ENCODE results near the gene RAVER1.
"Not testable (repeated sequence)": the region's sequence is repeated elsewhere in the genome, so short reads cannot be mapped to it uniquely, and the experiment has no call there.

RAVER1 gene, protein sequence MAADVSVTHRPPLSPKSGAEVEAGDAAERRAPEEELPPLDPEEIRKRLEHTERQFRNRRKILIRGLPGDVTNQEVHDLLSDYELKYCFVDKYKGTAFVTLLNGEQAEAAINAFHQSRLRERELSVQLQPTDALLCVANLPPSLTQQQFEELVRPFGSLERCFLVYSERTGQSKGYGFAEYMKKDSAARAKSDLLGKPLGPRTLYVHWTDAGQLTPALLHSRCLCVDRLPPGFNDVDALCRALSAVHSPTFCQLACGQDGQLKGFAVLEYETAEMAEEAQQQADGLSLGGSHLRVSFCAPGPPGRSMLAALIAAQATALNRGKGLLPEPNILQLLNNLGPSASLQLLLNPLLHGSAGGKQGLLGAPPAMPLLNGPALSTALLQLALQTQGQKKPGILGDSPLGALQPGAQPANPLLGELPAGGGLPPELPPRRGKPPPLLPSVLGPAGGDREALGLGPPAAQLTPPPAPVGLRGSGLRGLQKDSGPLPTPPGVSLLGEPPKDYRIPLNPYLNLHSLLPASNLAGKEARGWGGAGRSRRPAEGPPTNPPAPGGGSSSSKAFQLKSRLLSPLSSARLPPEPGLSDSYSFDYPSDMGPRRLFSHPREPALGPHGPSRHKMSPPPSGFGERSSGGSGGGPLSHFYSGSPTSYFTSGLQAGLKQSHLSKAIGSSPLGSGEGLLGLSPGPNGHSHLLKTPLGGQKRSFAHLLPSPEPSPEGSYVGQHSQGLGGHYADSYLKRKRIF
- 33.9 to 51.1 (median 43.0) reads per million in 3 donors for total RNA-seq

DNA sequence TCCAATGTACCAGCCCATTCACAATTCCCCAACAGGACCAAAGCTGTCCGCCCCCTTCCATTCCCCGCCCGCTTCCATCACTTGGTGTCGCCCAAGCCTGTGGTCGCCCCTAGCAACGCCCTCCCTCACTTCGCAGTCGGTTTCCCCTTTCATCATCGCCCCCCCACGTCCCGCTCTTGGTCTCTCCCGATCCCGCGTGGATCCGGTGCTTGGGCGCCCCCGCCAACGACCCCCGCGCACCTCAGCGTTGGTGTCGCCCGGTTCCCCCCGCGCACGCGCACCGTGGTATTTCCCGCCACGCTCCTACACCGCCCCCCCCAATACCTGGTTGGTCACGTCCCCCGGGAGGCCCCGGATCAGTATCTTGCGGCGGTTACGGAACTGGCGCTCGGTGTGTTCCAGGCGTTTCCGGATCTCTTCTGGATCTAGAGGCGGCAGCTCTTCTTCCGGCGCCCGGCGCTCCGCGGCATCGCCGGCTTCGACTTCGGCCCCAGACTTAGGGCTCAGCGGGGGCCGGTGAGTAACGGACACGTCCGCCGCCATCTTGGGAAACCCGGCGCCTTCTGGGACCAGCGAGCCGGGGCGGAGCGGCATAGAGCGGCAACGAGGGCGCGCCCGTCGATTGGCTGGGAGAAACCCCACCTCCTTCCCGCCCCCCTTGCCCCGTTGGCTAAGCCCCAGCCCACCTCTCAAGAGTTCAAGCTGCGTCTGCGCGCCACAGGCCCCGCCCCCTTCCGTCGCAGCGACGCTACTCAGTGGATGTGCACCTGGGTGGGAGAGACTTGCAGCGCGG, at the start of gene RAVER1:
TSS of gene RAVER1 (minus strand) at position 565 of the 793 bp plus-strand sequence. CDS start at position 543, 22 bp downstream.
- peaks cover 21% of the 10 kb centered on the region for H3K4me1 ChIP-seq (ENCODE audit: control insufficient read depth, insufficient read depth, low read length, poor library complexity, severe bottlenecking)
- H3K27me3 ChIP-seq (replicated peaks; ENCODE audit: control insufficient read depth, insufficient read depth, low read length, poor library complexity, severe bottlenecking), result no peaks in the 10 kb centered on the region
- H3K9me3 ChIP-seq (ENCODE audit: control insufficient read depth, low read length), result no peaks in the 10 kb centered on the region
- DNase-seq, result peak; percentile 95 to 96 (median 96)
- peaks cover 46% of the 10 kb centered on the region for H3K36me3 ChIP-seq (ENCODE audit: control insufficient read depth, insufficient read depth, low read length)
- peak within 1 kb of the TSS; percentile 92 for H3K27ac ChIP-seq (ENCODE audit: insufficient read depth, low read length, poor library complexity, severe bottlenecking)
- peak within 1 kb of the TSS; percentile 87 for H3K4me3 ChIP-seq (ENCODE audit: insufficient read depth, low read depth, low read length, poor library complexity, severe bottlenecking)

DNA sequence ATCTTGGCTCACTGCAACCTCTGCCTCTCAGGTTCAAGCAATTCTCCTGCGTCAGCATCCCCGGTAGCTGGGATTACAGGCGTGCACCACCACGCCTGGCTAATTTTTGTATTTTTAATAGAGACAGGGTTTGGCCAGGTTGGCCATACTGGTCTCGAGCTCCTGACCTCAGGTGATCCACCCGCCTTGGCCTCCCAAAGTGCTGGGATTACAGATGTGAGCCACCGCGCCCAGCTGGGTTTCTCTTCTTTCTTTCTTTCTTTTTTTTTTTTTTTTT, 49.8 kb upstream of the RAVER1 start:
- H3K36me3 ChIP-seq (ENCODE audit: control insufficient read depth, insufficient read depth, low read length); DNase-seq; H3K27me3 ChIP-seq (replicated peaks; ENCODE audit: control insufficient read depth, insufficient read depth, low read length, poor library complexity, severe bottlenecking); H3K9me3 ChIP-seq (ENCODE audit: control insufficient read depth, low read length); H3K27ac ChIP-seq (ENCODE audit: insufficient read depth, low read length, poor library complexity, severe bottlenecking); H3K4me3 ChIP-seq (ENCODE audit: insufficient read depth, low read depth, low read length, poor library complexity, severe bottlenecking): not testable (repeated sequence)
- peaks cover 12% of the 10 kb centered on the region for H3K4me1 ChIP-seq (ENCODE audit: control insufficient read depth, insufficient read depth, low read length, poor library complexity, severe bottlenecking)

DNA sequence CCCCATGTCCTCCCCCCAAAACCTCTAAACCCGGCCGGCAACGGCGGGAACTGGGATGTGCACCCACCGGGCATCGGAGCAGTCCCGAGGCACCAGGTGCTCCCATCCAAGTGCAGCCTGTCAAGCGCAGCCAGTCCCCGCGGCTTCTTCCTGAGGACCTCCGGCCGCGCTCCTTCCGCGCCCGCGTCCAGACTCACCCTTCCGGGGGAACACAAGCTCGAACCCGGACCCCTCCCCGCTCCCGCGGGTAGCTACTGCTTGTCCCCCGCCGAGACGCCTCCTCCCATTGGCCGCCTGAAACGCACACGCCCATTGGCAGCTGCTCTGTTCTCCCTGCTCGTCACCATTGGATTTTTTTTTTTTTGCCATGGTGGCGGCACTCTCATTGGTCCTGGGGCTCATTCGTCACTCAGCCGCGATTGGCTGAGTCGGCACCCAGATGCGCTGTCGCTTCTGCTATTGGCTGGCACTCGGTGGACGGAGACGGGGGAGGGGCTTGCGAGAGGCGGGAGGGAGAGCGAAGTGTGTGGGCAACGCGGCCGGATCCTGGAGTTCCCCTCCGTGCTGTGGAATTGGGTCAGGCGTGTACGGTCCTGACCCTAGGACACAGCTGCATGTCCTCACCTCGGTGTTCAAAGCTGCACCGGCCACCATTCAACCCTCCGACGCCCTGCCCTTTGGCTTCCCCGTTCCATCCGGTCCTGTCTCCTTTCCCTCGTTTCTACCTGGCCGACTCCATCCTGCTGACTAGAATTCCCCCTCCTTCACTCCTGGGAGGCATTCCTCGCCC, 47.2 kb upstream of the RAVER1 start, which contains the start of gene TYK2:
TSS of gene TYK2 (minus strand) at position 260 of the 790 bp plus-strand sequence. CDS start 2,166 bp downstream, outside the sequence.
- Histone ChIP-seq H3K36me3 (ENCODE audit: control insufficient read depth, insufficient read depth, low read length) (peaks cover 4% of the 10 kb centered on the region), H3K4me1 (ENCODE audit: control insufficient read depth, insufficient read depth, low read length, poor library complexity, severe bottlenecking) (peaks cover 12% of the 10 kb centered on the region), H3K9me3 (ENCODE audit: control insufficient read depth, low read length) (no peaks in the 10 kb centered on the region), H3K27ac (ENCODE audit: insufficient read depth, low read length, poor library complexity, severe bottlenecking) (peak within 1 kb of the TSS; percentile 79), H3K27me3 (replicated peaks; ENCODE audit: control insufficient read depth, insufficient read depth, low read length, poor library complexity, severe bottlenecking) (no peaks in the 10 kb centered on the region), H3K4me3 (ENCODE audit: insufficient read depth, low read depth, low read length, poor library complexity, severe bottlenecking) (peak within 1 kb of the TSS; percentile 90)
- peak; percentile 94 to 96 (median 94) for DNase-seq

DNA sequence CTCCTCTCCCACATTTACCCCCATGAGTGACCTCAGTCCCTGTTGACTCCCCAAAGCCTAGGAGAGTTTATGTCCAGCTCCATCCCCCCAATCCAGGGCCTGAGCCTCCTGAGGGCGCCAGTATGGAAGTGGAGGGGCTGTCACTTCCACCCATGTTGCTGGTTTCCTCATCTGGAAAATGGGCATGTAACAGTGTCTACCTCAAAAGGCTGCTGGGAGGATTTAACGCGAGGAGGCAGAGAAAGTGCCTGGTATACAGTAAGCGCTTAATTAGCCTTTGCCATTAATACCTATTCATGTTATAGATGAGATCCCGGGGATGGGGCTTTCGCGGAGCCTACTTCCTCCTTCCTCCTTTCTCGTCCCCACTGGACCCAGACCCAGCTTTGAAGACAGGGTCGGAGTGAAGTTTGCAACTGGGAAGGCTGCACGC, 46.6 kb upstream of the RAVER1 start:
- H3K27me3 ChIP-seq (replicated peaks; ENCODE audit: control insufficient read depth, insufficient read depth, low read length, poor library complexity, severe bottlenecking), result no peaks in the 10 kb centered on the region
- no peak for DNase-seq
- peaks cover 12% of the 10 kb centered on the region for H3K4me1 ChIP-seq (ENCODE audit: control insufficient read depth, insufficient read depth, low read length, poor library complexity, severe bottlenecking)
- H3K27ac ChIP-seq (ENCODE audit: insufficient read depth, low read length, poor library complexity, severe bottlenecking), result peak overlapping the region; percentile 79
- peak overlapping the region; percentile 90 for H3K4me3 ChIP-seq (ENCODE audit: insufficient read depth, low read depth, low read length, poor library complexity, severe bottlenecking)
- H3K36me3 ChIP-seq (ENCODE audit: control insufficient read depth, insufficient read depth, low read length), result peaks cover 7% of the 10 kb centered on the region
- no peaks in the 10 kb centered on the region for H3K9me3 ChIP-seq (ENCODE audit: control insufficient read depth, low read length)

DNA sequence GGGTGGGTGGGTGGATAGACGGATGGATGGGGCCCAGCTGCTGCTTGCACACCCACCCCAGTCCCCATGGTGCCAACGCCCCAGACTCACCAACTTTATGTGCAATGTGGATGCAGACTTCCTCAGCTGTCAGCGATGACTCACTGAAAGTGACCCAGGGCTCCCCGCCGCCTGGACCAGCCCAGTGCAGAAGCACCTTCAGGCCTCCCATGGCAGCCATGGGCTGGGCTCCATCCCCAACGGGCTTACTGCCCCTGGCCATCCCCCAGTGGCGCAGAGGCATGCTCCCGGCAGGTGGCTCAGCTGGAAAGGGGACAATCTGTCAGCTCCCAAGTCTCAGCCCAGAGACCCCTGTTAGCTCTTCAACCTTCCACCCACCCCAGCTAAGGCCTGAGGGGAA, 44.8 kb upstream of the RAVER1 start:
- Histone ChIP-seq H3K4me1 (ENCODE audit: control insufficient read depth, insufficient read depth, low read length, poor library complexity, severe bottlenecking) (peaks cover 12% of the 10 kb centered on the region), H3K27me3 (replicated peaks; ENCODE audit: control insufficient read depth, insufficient read depth, low read length, poor library complexity, severe bottlenecking) (no peaks in the 10 kb centered on the region), H3K27ac (ENCODE audit: insufficient read depth, low read length, poor library complexity, severe bottlenecking) (no peak overlapping the region), H3K36me3 (ENCODE audit: control insufficient read depth, insufficient read depth, low read length) (peaks cover 12% of the 10 kb centered on the region), H3K9me3 (ENCODE audit: control insufficient read depth, low read length) (no peaks in the 10 kb centered on the region), H3K4me3 (ENCODE audit: insufficient read depth, low read depth, low read length, poor library complexity, severe bottlenecking) (no peak overlapping the region)
- DNase-seq, result no peak

DNA sequence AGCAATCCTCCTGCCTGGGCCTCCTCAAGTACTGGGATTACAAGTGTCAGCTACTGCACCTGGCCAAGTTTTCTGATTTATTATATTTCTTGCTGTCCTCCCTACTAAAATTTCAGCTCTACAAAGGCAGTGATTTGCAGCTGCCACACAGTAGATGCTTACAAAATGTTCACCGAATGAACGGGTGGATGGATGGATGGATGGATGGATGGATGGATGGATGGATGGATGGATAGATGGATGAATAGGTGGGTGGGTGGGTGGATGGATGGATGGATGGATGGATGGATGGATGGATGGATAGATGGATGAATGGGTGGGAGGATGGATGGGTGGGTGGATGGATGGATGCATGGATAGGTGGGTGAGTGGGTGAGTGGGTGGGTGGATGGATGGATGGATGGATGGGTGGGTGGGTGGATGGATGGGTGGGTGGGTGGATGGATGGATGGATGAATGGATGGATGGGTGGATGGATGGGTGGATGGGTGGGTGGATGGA, 43.9 kb upstream of the RAVER1 start:
- H3K4me3 ChIP-seq (ENCODE audit: insufficient read depth, low read depth, low read length, poor library complexity, severe bottlenecking); H3K9me3 ChIP-seq (ENCODE audit: control insufficient read depth, low read length); H3K27me3 ChIP-seq (replicated peaks; ENCODE audit: control insufficient read depth, insufficient read depth, low read length, poor library complexity, severe bottlenecking); H3K27ac ChIP-seq (ENCODE audit: insufficient read depth, low read length, poor library complexity, severe bottlenecking); DNase-seq: not testable (repeated sequence)
- Histone ChIP-seq H3K36me3 (ENCODE audit: control insufficient read depth, insufficient read depth, low read length) (peaks cover 12% of the 10 kb centered on the region), H3K4me1 (ENCODE audit: control insufficient read depth, insufficient read depth, low read length, poor library complexity, severe bottlenecking) (peaks cover 12% of the 10 kb centered on the region)

DNA sequence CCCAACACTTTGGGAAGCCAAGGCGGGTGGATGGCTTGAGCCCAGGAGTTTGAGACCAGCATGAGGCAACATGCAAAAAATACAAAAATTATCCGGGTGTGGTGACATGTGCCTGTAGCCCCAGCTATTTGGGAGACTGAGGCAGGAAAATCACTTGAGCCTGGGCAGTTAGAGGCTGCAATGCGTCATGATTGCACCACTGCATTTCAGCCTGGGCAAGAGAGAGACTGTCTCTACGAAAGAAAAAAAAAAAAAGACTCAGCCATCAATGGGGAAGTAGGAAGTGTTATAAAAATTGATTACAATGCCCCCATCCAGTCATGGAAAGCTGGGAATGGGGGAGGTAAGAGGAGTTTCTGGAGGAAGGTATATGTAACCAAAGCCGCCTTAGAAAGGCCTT, 41.6 kb upstream of the RAVER1 start:
- DNase-seq, result no peak
- Histone ChIP-seq H3K27ac (ENCODE audit: insufficient read depth, low read length, poor library complexity, severe bottlenecking) (no peak overlapping the region), H3K4me1 (ENCODE audit: control insufficient read depth, insufficient read depth, low read length, poor library complexity, severe bottlenecking) (peaks cover 10% of the 10 kb centered on the region), H3K4me3 (ENCODE audit: insufficient read depth, low read depth, low read length, poor library complexity, severe bottlenecking) (no peak overlapping the region), H3K36me3 (ENCODE audit: control insufficient read depth, insufficient read depth, low read length) (peaks cover 12% of the 10 kb centered on the region), H3K9me3 (ENCODE audit: control insufficient read depth, low read length) (no peaks in the 10 kb centered on the region), H3K27me3 (replicated peaks; ENCODE audit: control insufficient read depth, insufficient read depth, low read length, poor library complexity, severe bottlenecking) (no peaks in the 10 kb centered on the region)

DNA sequence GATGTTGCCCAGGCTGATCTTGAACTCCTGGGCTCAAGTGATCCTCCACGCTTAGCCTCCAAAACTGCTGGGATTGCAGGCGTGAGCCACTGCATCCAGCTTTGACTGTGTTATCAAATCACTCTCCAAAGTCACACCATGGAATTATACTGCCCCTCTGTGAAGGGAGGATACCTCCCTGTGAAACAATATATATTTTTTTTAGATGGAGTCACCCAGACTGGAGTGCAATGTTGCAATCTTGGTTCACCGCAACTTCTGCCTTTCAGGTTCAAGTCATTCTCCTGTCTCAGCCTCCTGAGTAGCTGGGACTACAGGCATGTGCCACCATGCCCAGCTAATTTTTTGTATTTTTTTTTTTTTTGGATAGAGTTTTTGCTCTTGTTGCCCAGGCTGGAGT, 39.4 kb upstream of the RAVER1 start:
- no peak for DNase-seq
- Histone ChIP-seq H3K27me3 (replicated peaks; ENCODE audit: control insufficient read depth, insufficient read depth, low read length, poor library complexity, severe bottlenecking) (no peaks in the 10 kb centered on the region), H3K9me3 (ENCODE audit: control insufficient read depth, low read length) (no peaks in the 10 kb centered on the region), H3K4me1 (ENCODE audit: control insufficient read depth, insufficient read depth, low read length, poor library complexity, severe bottlenecking) (no peaks in the 10 kb centered on the region), H3K27ac (ENCODE audit: insufficient read depth, low read length, poor library complexity, severe bottlenecking) (no peak overlapping the region), H3K36me3 (ENCODE audit: control insufficient read depth, insufficient read depth, low read length) (peaks cover 28% of the 10 kb centered on the region), H3K4me3 (ENCODE audit: insufficient read depth, low read depth, low read length, poor library complexity, severe bottlenecking) (no peak overlapping the region)

DNA sequence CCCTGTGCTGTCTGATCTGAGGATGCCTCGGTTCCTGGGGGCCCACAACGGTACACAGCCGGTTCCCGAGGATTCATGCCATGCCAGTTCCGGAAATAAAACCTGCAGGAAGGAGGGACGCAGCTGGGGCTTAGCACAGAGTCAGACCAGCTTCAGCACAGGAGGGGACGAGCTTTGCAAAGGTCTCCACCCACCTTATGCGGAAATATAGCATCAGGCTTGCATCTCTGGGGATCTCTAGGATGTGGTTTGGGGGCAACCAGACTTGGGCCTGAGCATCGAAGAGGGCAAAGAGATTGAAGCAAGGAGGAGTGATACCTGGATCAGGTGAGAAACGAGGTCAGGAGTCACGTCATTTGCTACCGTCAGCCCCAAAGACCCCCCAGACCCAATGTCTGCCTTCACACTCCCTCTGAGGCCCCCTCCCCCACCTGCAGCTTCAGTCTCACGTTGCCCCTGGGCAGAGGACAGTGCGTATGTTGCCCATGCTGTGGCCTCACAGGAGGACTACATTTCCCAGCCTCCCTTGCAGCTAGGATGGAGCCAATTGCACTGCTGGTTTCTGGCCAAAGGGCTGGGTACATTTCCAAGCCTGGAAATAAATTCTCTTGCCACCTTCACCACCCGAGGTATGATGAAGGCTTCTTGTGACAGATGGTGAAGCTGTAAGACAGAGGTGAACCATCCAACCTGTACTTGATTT, 34.9 kb upstream of the RAVER1 start:
- Histone ChIP-seq H3K36me3 (ENCODE audit: control insufficient read depth, insufficient read depth, low read length) (peaks cover 39% of the 10 kb centered on the region), H3K27ac (ENCODE audit: insufficient read depth, low read length, poor library complexity, severe bottlenecking) (no peak overlapping the region), H3K27me3 (replicated peaks; ENCODE audit: control insufficient read depth, insufficient read depth, low read length, poor library complexity, severe bottlenecking) (no peaks in the 10 kb centered on the region), H3K4me3 (ENCODE audit: insufficient read depth, low read depth, low read length, poor library complexity, severe bottlenecking) (no peak overlapping the region), H3K4me1 (ENCODE audit: control insufficient read depth, insufficient read depth, low read length, poor library complexity, severe bottlenecking) (no peaks in the 10 kb centered on the region), H3K9me3 (ENCODE audit: control insufficient read depth, low read length) (no peaks in the 10 kb centered on the region)
- no peak for DNase-seq

All from effector memory CD4-positive, alpha-beta T cell (primary cell).